GM21529 (cell line): ENCODE measurements around the gene EMILIN1.

ENCODE experiments used
- ATAC-seq: cut with Tn5 transposase; IDR thresholded peaks from one replicate; pipeline ENCODE4 v1.9.1; 2021; ENCODE audit not compliant: unreplicated experiment

The EMILIN1 gene

GRCh38 chr2:27079233-27080139, 1.1 kb downstream of the EMILIN1 start:
- no peak for ATAC-seq

- ATAC-seq = no peak
These were observed 1.7 kb downstream of the EMILIN1 start for GRCh38 chr2:27080140-27080469.

GRCh38 chr2:27080603-27080936, 2.2 kb downstream of the EMILIN1 start:
- no peak for ATAC-seq

- no peak for ATAC-seq
These were observed 3.8 kb downstream of the EMILIN1 start for GRCh38 chr2:27081984-27082772.

- ATAC-seq = no peak
These were observed 4.5 kb downstream of the EMILIN1 start for GRCh38 chr2:27082773-27083409.

- ATAC-seq = no peak
These were observed 5.2 kb downstream of the EMILIN1 start for GRCh38 chr2:27083410-27084296.

- ATAC-seq = no peak
These were observed 6.1 kb downstream of the EMILIN1 start for GRCh38 chr2:27084297-27085061.

GRCh38 chr2:27085062-27085672, 6.8 kb downstream of the EMILIN1 start:
- no peak for ATAC-seq

GRCh38 chr2:27085673-27086089, 7.3 kb downstream of the EMILIN1 start:
- ATAC-seq = peak; percentile 9

- peak; percentile 68 for ATAC-seq
These were observed 7.8 kb downstream of the EMILIN1 start for GRCh38 chr2:27086090-27086723.

GRCh38 chr2:27086724-27087593, 8.5 kb downstream of the EMILIN1 start, which contains the start of gene KHK:
KHK (plus strand) TSS chr2:27086772; CDS start chr2:27087260, 488 bp downstream.
- no peak for ATAC-seq

GRCh38 chr2:27087823-27088410, 9.5 kb downstream of the EMILIN1 start:
- no peak for ATAC-seq

GRCh38 chr2:27088634-27089033, 10.2 kb downstream of the EMILIN1 start:
- no peak for ATAC-seq

GRCh38 chr2:27089111-27089954, 10.9 kb downstream of the EMILIN1 start:
- no peak for ATAC-seq

- ATAC-seq = no peak
These were observed 13.6 kb downstream of the EMILIN1 start for GRCh38 chr2:27091746-27092695.
